DMS 273 (cell line): Measurements from ENCODE around the gene HNF1A.

ENCODE experiments used
- DNase-seq: peaks from one replicate; lab custom pipeline; 2025; ENCODE audit not compliant: unreplicated experiment; lab: John Stamatoyannopoulos, UW

HNF1A gene

DNA sequence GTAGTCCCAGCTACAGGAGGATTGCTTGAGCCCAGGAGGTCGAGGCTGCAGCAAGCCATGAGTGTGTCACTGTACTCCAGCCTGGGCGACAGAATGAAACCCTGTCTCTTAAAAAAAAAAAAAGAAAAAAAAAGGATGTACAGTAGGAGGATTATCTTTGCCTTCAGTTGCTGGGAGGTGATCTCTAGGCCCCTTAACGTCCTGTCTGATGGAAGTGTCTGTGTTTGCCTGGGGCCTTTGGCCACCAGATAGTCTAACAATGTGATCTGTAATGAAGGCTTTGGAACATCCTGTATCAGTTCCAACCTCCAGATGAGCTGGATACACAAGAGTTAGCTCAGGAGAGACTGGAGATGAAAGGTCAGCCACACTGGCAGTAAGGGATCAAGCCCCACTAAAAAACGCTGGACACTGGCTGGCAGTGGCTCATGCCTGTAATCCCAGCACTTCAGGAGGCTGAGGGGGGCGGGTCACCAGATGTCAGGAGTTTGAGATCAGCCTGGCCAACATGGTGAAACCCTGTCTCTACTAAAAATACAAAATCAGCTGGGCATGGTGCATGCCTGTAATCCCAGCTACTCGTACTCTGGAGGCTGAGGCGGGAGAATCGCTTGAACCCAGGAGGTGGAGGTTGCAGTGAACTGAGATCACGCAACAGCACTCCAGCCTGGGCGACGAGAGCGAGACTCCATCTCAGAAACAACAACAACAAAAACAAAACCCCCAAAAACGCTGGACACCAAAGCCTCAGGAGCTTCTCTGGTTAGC, 19.0 kb upstream of the HNF1A start:
- DNase-seq, result no peak

DNA sequence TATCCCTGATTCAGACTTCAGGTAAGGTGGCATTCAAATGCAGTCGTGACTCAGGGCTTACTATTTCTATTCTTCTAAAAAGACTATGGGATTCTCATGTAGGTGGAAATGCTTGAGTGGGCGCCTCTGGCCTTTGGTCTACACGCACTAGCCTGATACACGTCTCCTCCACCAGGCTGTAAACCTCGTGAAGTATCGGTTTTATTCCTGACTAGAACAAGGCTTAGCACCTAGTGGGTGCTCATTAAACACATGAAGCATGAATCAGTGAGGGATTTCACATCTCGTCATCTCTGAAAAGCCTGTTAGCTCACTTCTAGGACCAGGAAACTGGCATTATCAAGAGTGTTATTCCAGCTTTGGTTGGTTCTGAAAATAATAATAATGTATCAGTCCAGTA, 17.7 kb upstream of the HNF1A start:
- no peak for DNase-seq

DNA sequence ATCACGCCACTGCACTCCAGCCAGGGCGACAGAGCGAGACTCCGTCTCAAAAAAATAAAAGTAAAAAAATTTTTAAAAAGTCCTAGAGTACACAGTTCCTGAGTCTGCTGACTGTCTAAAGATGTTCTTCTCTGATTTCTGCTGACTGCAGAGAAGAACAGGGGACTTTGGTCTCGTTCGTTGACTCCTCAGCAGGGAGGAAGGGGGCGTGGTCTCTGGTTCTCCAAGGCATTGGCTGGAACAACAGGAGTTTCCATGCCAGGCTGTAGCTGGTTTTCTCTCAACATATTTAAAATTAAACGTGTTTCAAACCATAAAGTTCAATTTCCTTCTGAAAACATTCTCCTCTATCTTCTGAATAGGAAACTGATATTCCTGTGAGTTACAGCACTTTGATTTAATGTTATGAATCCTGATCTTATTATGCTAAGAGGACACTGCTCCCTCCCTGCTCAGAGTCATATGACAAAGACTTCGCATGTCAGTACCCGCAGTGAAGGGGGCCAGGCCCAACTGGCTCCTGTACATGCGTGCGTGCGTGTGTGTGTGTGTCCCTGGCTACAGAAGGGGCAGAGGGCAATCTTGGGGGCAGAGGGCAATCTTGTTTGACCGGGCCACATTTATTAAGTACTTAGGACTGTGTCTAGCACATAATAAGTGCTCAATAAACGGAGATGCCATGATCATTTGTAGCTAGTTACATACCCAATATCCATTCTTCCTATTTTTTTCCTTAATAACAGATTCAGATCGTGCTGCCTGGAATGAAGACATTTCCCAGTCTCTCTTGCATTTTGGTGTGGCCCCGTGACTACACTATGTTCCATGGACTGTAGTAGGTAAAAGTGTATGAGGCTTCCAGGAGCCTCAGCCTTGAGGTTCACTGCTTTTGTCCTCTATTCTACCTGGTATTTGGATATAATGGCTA, 16.5 kb upstream of the HNF1A start:
- peak; percentile 23 for DNase-seq

GRCh38 chr12:120962532-120963020, 15.8 kb upstream of the HNF1A start:
- no peak for DNase-seq

GRCh38 chr12:120964298-120964697, 14.0 kb upstream of the HNF1A start:
- no peak for DNase-seq

DNA sequence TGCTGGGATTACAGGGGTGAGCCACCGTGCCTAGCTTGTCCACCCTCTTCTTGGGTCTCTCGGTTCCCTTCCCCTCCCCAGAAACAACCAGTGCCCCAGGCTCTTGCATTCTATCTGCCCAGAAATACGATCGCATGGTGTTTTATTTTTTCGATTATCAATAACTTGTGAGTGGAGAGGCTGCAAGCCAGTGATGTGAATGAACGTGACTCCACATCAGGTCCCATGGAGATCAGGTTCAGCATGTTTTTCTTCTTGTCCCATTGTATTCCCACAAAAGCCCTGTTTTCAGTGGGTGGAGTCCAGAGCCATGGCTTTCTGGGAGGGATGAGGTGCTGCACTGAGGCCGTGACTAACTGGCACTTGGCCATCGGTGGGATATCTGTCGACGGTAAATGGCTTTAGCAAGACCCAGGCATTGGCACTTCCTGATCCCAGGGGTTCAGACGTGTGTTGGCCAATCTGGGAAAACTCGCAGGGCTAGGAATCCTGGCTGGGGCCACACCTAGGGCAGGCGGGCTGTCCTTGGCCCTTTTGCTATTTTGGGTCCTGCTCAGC, 12.7 kb upstream of the HNF1A start:
- DNase-seq, result no peak

- DNase-seq, result no peak
Observed at GRCh38 chr12:120970310-120970709, 8.0 kb upstream of the HNF1A start.

- DNase-seq, result peak; percentile 74
Observed at GRCh38 chr12:120971299-120972180, 6.8 kb upstream of the HNF1A start.

- no peak for DNase-seq
Observed at GRCh38 chr12:120972870-120973543, 5.3 kb upstream of the HNF1A start.

DNA sequence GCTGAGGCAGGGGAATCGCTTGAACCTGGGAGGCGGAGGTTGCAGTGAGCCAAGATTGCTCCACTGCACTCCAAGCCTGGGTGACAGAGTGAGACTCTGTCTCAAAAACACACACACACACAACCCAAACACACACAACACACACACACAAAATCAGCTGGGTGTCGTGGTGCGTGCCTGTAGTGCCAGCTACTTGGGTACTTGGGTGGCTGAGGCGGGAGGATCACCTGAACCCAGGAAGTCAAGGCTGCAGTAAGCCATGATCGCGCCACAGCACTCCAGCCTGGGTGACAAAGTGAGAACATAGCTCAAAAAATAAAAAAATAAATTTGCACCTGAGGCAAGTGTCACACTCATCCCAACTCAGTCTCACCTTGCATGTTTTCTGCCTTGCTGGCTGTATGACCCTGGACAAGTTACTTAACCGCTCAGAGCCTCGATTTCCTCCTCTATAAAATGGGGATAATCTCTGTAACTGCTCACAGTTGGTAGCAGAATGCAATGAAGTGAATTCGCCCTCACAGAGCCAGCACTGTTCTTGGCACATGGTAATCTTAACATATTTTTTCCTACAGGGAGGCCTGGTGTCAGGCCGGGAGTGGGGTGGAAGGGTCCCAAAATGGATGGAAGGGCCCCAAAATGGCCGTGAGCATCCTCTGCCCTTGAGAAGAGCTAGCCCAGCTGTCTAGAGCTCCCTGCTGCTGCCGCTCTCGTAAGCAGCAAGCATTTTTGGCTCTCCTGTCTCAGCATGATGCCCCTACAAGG, 630 bp upstream of the HNF1A start:
- no peak for DNase-seq

GRCh38 chr12:120979220-120979861, 998 bp downstream of the HNF1A start:
- DNase-seq, result no peak

DNA sequence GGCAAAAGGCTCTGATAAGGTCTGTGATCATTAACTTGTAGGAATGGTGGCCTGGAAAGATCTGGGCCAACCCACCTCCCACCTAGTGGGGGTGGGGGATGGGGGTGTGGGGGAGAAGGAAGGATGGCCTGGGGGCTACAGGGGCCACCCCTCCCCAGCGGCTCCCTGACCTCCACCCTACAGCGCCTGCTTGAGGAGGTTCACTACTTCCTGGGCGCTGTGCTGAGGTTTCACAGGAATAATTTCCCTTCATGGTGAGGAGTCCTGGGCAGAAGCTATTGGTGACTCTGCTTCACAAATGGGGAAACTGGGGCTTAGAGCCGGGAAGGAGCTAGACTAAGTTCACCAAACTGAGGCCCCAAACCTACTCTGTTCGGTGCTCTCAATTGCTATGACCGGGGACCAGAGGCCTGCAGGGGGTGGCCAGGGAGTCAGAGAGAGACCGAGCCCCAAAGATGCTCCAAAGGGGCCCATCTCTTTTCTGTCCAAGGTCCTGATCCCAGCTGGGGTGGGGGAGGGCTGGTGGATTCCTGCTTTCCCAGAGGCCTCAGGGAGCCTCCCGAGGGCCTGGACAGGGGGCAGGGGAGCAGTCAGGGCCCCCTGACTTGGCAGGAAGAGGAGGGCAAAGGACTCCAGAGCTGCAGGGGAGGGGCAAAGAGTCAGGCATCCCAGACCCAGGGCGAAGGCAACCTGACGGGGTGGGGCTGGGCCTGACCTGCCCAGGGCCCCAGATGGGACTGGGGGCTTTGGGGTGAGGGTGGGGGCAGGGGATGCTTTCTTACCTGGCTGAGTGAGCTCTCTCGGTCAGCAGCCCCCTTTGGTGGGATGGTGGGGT, 1.7 kb downstream of the HNF1A start:
- DNase-seq, result no peak

DNA sequence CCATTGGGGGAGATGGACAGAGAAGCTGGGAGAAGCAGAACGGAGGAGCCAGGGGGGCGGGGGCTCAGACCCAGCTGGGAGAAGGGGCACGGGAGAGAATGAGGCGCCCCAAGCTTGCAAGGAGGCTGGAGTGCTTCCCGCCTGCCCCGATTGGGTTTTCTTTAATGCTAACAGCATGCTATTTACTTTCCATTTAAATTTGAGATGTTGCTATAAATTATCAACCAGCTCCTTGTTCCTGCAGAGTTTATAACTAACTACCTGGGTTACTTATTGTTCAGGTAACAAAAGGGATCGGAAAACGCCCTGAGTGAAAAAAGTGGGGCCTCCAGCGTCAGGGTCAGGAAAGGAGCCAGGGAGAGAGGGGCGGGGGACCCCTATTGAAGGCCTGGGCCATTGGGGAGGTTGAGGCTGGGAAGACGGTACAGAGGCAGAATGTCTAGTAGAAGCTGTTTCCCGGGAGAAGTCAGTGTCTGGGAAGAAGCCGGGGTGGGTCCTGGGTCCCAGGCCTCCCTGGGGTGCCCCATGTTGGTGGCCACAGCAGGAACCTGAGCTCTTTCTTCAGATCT, 2.5 kb downstream of the HNF1A start:
- no peak for DNase-seq

DNA sequence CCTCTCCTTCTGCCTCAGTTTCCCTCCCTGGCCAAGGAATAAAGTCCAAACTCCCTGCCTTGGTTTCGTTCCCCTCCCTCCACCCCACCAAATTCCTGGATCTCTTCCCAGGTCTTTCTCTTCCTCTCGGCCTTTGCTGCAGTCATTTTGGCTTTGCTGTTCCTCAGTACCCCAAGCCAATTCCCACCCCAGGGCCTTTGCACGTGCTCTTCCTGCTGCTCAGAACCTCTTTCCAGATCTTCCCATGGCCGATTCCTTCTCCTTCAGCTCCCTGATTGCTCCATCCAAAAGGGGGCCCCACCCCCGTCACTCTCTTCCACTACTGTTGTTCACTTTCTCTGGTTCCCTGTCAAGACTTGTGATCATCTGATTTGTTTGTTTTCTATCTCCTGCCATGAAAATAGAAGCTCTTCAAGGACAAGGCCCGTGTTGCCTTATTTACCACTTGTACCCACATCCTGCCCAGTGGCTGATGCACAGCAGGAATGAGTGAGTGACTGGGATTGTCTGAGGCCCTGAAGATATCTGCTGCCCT, 3.1 kb downstream of the HNF1A start:
- DNase-seq, result no peak

- no peak for DNase-seq
Observed at GRCh38 chr12:120982659-120983058, 4.3 kb downstream of the HNF1A start.

DNA sequence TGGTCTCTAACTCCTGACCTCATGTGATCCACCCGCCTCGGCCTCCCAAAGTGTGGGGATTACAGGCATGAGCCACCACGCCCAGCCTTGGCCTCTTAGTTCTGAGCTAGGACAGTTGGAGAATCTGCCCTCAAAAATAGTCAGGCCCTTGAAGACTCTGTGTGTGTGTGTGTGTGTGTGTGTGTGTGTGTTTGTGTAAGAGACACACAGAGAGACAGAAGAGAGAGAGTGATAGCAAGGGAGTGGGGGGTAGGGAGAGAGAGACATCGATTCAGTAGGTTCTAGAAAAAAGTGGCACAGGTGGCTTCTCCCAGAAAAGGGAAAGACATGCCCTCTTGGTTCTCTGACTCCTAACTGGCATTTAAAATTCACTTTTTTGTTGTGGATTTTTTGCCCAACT, 5.4 kb downstream of the HNF1A start:
- no peak for DNase-seq

DNA sequence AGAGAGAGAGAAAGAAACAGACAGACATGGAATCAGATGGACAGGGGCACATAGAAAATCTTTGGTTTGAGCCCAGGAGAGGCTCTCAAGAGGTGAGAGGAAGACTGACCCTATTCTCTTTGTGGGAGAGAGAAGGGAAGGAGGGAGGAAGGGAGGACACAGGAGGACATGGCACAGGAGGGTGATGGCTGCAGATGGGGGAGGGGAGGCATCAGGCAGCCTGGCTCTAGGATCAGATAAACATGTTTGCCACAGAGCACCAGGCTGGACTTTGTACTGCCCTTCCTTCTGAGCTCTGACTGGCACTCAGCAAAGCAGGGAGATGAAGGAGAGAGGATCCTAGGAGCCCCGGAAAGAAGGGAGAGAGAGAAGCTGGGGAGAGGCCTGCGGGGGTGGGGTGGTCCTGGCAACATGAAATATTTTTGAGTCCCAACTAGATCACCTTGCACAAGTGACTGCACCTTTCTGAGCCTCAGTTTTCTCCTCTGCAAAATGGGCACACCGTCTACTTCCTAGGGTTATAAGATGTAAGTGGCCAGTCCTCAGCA, 6.1 kb downstream of the HNF1A start:
- DNase-seq, result no peak
